ENCODE results near the gene RNF166.

The RNF166 gene

GRCh38 chr16:88697831-88698615 lies 8.2 kb downstream of the RNF166 start:
- TF ChIP-seq, protein P1, sequence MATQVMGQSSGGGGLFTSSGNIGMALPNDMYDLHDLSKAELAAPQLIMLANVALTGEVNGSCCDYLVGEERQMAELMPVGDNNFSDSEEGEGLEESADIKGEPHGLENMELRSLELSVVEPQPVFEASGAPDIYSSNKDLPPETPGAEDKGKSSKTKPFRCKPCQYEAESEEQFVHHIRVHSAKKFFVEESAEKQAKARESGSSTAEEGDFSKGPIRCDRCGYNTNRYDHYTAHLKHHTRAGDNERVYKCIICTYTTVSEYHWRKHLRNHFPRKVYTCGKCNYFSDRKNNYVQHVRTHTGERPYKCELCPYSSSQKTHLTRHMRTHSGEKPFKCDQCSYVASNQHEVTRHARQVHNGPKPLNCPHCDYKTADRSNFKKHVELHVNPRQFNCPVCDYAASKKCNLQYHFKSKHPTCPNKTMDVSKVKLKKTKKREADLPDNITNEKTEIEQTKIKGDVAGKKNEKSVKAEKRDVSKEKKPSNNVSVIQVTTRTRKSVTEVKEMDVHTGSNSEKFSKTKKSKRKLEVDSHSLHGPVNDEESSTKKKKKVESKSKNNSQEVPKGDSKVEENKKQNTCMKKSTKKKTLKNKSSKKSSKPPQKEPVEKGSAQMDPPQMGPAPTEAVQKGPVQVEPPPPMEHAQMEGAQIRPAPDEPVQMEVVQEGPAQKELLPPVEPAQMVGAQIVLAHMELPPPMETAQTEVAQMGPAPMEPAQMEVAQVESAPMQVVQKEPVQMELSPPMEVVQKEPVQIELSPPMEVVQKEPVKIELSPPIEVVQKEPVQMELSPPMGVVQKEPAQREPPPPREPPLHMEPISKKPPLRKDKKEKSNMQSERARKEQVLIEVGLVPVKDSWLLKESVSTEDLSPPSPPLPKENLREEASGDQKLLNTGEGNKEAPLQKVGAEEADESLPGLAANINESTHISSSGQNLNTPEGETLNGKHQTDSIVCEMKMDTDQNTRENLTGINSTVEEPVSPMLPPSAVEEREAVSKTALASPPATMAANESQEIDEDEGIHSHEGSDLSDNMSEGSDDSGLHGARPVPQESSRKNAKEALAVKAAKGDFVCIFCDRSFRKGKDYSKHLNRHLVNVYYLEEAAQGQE (IDR thresholded peaks at IDR 0.05; ENCODE audit: insufficient read depth in 1 of 2, low read depth in 2 of 2, low read length in 2 of 2): no peak
- no peak for TF ChIP-seq POLR2AphosphoS5 (IDR thresholded peaks at IDR 0.05; ENCODE audit: low read depth, low read length)
- TF ChIP-seq FOXP2 (optimal IDR thresholded peaks at IDR 0.05; ENCODE audit: borderline replicate concordance, extremely low read depth, extremely low read length, insufficient read depth): no peak
- TF ChIP-seq SIN3A (IDR thresholded peaks at IDR 0.05; ENCODE audit: borderline replicate concordance, insufficient read depth, low read length): no peak
- TF ChIP-seq TAF1 (IDR thresholded peaks at IDR 0.05; ENCODE audit: borderline replicate concordance, insufficient read depth, low read length): no peak

DNA sequence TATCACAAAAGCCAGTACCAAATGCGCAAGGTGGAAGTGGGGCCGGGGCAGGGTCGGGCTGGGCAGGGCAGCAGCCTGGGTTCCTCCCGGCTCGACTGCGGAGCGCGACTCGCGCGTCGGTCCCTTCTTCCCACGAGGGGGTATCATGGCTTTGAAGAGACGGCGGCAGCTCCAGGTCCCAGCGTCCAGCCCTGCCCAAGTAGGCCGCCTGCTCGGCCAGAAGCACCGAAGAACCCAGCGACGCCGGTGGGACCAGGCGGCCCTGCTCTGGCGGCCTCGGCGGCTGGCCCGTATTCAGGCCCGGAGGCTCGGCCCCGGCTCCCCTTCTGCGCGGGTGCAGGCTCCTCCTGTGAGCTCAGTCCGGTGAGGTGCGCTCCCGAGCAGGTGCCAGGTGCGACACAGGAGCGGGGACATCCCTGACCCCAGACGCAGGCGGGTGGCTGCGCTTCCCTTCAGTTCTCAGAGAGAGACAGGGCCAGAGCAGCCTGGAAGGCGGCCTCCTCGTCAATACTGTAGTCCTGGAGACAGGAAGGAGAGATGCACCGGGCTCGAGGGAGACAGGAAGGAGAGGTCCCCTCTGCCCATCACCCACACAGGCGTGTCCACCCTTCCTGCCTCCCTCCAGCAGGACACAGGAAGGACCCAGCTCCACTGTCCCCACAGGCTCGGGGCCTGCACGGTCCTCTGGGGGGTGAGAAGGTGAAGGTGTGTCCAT lies 8.9 kb downstream of the RNF166 start:
- TF ChIP-seq FOXP2 (optimal IDR thresholded peaks at IDR 0.05; ENCODE audit: borderline replicate concordance, extremely low read depth, extremely low read length, insufficient read depth): no peak
- TF ChIP-seq, protein P1 (IDR thresholded peaks at IDR 0.05; ENCODE audit: insufficient read depth in 1 of 2, low read depth in 2 of 2, low read length in 2 of 2): no peak
- TF ChIP-seq SIN3A (IDR thresholded peaks at IDR 0.05; ENCODE audit: borderline replicate concordance, insufficient read depth, low read length): no peak
- no peak for TF ChIP-seq TAF1 (IDR thresholded peaks at IDR 0.05; ENCODE audit: borderline replicate concordance, insufficient read depth, low read length)
- no peak for TF ChIP-seq POLR2AphosphoS5 (IDR thresholded peaks at IDR 0.05; ENCODE audit: low read depth, low read length)

- TF ChIP-seq FOXP2 (optimal IDR thresholded peaks at IDR 0.05; ENCODE audit: borderline replicate concordance, extremely low read depth, extremely low read length, insufficient read depth) (no peak), POLR2AphosphoS5 (IDR thresholded peaks at IDR 0.05; ENCODE audit: low read depth, low read length) (no peak), SIN3A (IDR thresholded peaks at IDR 0.05; ENCODE audit: borderline replicate concordance, insufficient read depth, low read length) (no peak), TAF1 (IDR thresholded peaks at IDR 0.05; ENCODE audit: borderline replicate concordance, insufficient read depth, low read length) (no peak)
- TF ChIP-seq, protein P1 (IDR thresholded peaks at IDR 0.05; ENCODE audit: insufficient read depth in 1 of 2, low read depth in 2 of 2, low read length in 2 of 2): no peak
Measured at GRCh38 chr16:88696441-88696840, 9.8 kb downstream of the RNF166 start.

- TF ChIP-seq FOXP2 (optimal IDR thresholded peaks at IDR 0.05; ENCODE audit: borderline replicate concordance, extremely low read depth, extremely low read length, insufficient read depth) (no peak), TAF1 (IDR thresholded peaks at IDR 0.05; ENCODE audit: borderline replicate concordance, insufficient read depth, low read length) (no peak), SIN3A (IDR thresholded peaks at IDR 0.05; ENCODE audit: borderline replicate concordance, insufficient read depth, low read length) (no peak)
- TF ChIP-seq, protein P1 (IDR thresholded peaks at IDR 0.05; ENCODE audit: insufficient read depth in 1 of 2, low read depth in 2 of 2, low read length in 2 of 2): no peak
Measured at GRCh38 chr16:88695753-88696152, 10.5 kb downstream of the RNF166 start.

Data from PFSK-1 (cell line).